H1 (cell line): ENCODE measurements around the gene FLNC. TPM values are rescaled to one million over a fixed set of nuclear protein-coding genes. Genes with fewer than 3 reads are reported as not detected.

Source experiments
- CTCF ChIA-PET: fragments of 300-600 bp; sonication (Branson Sonifier 250); formaldehyde crosslinking; loops from one replicate; lab custom pipeline; 2021; ENCODE audit not compliant: partially characterized antibody; lab: Charles Lee
- POLR2A ChIA-PET: fragments of 300-600 bp; sonication (Branson Sonifier 250); formaldehyde crosslinking; loops from one replicate; lab custom pipeline; 2021; ENCODE audit warnings: inconsistent platforms; ENCODE audit not compliant: partially characterized antibody; lab: Charles Lee
- DNase-seq, 2 experiments: peaks; one replicate each; pipeline versions ENCODE4 v3.0.0 to v3.0.0-alpha.2; 2010 to 2022; ENCODE audit warnings: low spot score in 2 of 2, low read depth in 1 of 2, mixed read lengths in 1 of 2
- FAIRE-seq: peaks from 2 replicates; lab custom pipeline; 2011; peaks lifted over from hg19 to GRCh38; lab: Jason Lieb, UNC
- H2AFZ ChIP-seq: 2 replicates; pipeline ENCODE4 v1.8.1; 2012; ENCODE audit warnings: low read length, inconsistent platforms
- H2AK5ac ChIP-seq: 2 replicates; pipeline ENCODE4 v1.6.1; 2013; ENCODE audit warnings: low read depth, low read length
- H2BK120ac ChIP-seq: replicated peaks from 2 replicates; pipeline ENCODE3; 2013; ENCODE audit warnings: low read depth, low read length, inconsistent platforms
- H2BK12ac ChIP-seq: 2 replicates; pipeline ENCODE4 v1.6.1; 2013; ENCODE audit warnings: low read depth, low read length
- H2BK15ac ChIP-seq: 2 replicates; pipeline ENCODE4 v1.6.1; 2013; ENCODE audit warnings: low read length
- H2BK20ac ChIP-seq: 2 replicates; pipeline ENCODE4 v1.6.1; 2013; ENCODE audit warnings: low read length
- H2BK5ac ChIP-seq: 2 replicates; pipeline ENCODE4 v1.6.1; 2013; ENCODE audit warnings: low read depth, low read length
- H3K14ac ChIP-seq: 2 replicates; pipeline ENCODE4 v1.6.1; 2013; ENCODE audit warnings: inconsistent platforms; ENCODE audit not compliant: insufficient read length
- H3K18ac ChIP-seq: 2 replicates; pipeline ENCODE4 v1.6.1; 2013; ENCODE audit warnings: low read length; ENCODE audit errors: extremely low read depth
- H3K23ac ChIP-seq: 2 replicates; pipeline ENCODE4 v1.6.1; 2013; ENCODE audit warnings: inconsistent platforms; ENCODE audit not compliant: insufficient read length
- H3K23me2 ChIP-seq: 2 replicates; pipeline ENCODE4 v1.6.1; 2013; ENCODE audit warnings: low read depth, low read length
- H3K27ac ChIP-seq: 2 replicates; pipeline ENCODE4 v1.6.1; 2011; ENCODE audit warnings: low read depth, low read length, inconsistent platforms
- H3K27me3 ChIP-seq, 4 experiments: replicated peaks in 1 of 4; 1 replicate in 1 of 4; 2 replicates in 3 of 4; pipeline versions ENCODE4 v1.6.1 to v1.8.1; 2011 to 2013; ENCODE audit warnings: low read length in 3 of 4, mild to moderate bottlenecking in 3 of 4, inconsistent platforms in 2 of 4, mixed read lengths in 2 of 4, moderate library complexity in 1 of 4; ENCODE audit not compliant: control insufficient read depth in 3 of 4, insufficient read depth in 3 of 4; ENCODE audit errors: extremely low read depth in 1 of 4
- H3K36me3 ChIP-seq, 4 experiments: 2 replicates each; pipeline versions ENCODE4 v1.6.1 to v1.8.1; 2011 to 2013; ENCODE audit warnings: mild to moderate bottlenecking in 4 of 4, low read length in 3 of 4, moderate library complexity in 2 of 4, control low read depth in 1 of 4, inconsistent platforms in 1 of 4; ENCODE audit not compliant: insufficient read depth in 4 of 4, control insufficient read depth in 2 of 4
- H3K4ac ChIP-seq: replicated peaks from 2 replicates; pipeline ENCODE3; 2013; ENCODE audit warnings: low read length, low read depth, mixed read lengths, inconsistent platforms; ENCODE audit not compliant: insufficient read length
- H3K4me1 ChIP-seq, 4 experiments: replicated peaks in 1 of 4; 1 replicate in 1 of 4; 2 replicates in 3 of 4; pipeline versions ENCODE4 v1.6.1 to v1.8.1; 2011 to 2013; ENCODE audit warnings: low read length in 3 of 4, inconsistent platforms in 2 of 4, mixed read lengths in 1 of 4; ENCODE audit not compliant: insufficient read depth in 4 of 4, control insufficient read depth in 3 of 4
- H3K4me2 ChIP-seq, 2 experiments: 2 replicates each; pipeline versions ENCODE4 v1.6.1 to v1.8.1; 2011 to 2013; ENCODE audit warnings: low read depth in 2 of 2, low read length in 2 of 2, control low read depth in 1 of 2, inconsistent platforms in 1 of 2, mild to moderate bottlenecking in 1 of 2; ENCODE audit not compliant: insufficient read depth in 1 of 2
- H3K4me3 ChIP-seq, 4 experiments: fragments of 200-600, 300-600 bp in 1 of 4; sonication (generic), shearing (Covaris generic), sonication (Bioruptor Twin) in 1 of 4; 2 replicates each; pipeline versions ENCODE4 v1.5.1 to v1.8.1; 2011 to 2016; ENCODE audit warnings: low read length in 4 of 4, low read depth in 3 of 4, control low read depth in 2 of 4, inconsistent platforms in 2 of 4, mild to moderate bottlenecking in 2 of 4, mixed read lengths in 1 of 4, moderate library complexity in 1 of 4; ENCODE audit not compliant: insufficient read depth in 2 of 4; ENCODE audit errors: extremely low read depth in 1 of 4
- H3K56ac ChIP-seq: replicated peaks from 2 replicates; pipeline ENCODE3; 2013; ENCODE audit warnings: low read depth, mild to moderate bottlenecking, mixed read lengths, low read length, inconsistent platforms; ENCODE audit not compliant: insufficient read length
- H3K79me1 ChIP-seq: 2 replicates; pipeline ENCODE4 v1.6.1; 2013; ENCODE audit warnings: low read depth, low read length, control low read depth
- H3K79me2 ChIP-seq, 2 experiments: 2 replicates each; pipeline versions ENCODE4 v1.6.1 to v1.8.1; 2012 to 2013; ENCODE audit warnings: low read length in 2 of 2, mild to moderate bottlenecking in 2 of 2, inconsistent platforms in 1 of 2; ENCODE audit not compliant: insufficient read depth in 2 of 2, control insufficient read depth in 1 of 2
- H3K9ac ChIP-seq, 4 experiments: replicated peaks in 1 of 4; 1 replicate in 1 of 4; 2 replicates in 3 of 4; pipeline versions ENCODE4 v1.6.1 to v1.8.1; 2011 to 2013; ENCODE audit warnings: low read depth in 3 of 4, low read length in 3 of 4, control low read depth in 2 of 4, mild to moderate bottlenecking in 2 of 4, moderate library complexity in 2 of 4, inconsistent platforms in 1 of 4; ENCODE audit errors: extremely low read depth in 1 of 4
- H3K9me3 ChIP-seq, 2 experiments: 2 replicates each; pipeline versions ENCODE4 v1.6.1 to v1.8.1; 2012 to 2013; ENCODE audit warnings: mild to moderate bottlenecking in 2 of 2, moderate library complexity in 2 of 2, control low read depth in 1 of 2, inconsistent platforms in 1 of 2, low read depth in 1 of 2, low read length in 1 of 2, mixed read lengths in 1 of 2; ENCODE audit not compliant: insufficient read depth in 2 of 2
- H4K20me1 ChIP-seq, 2 experiments: replicated peaks in 1 of 2; 2 replicates each; pipeline versions ENCODE3 to v1.8.1; 2011 to 2013; ENCODE audit warnings: inconsistent platforms in 2 of 2, low read length in 2 of 2, mild to moderate bottlenecking in 1 of 2; ENCODE audit not compliant: insufficient read depth in 2 of 2, control insufficient read depth in 1 of 2
- H4K5ac ChIP-seq: 2 replicates; pipeline ENCODE4 v1.6.1; 2013; ENCODE audit warnings: low read length, low read depth, mixed read lengths, inconsistent platforms; ENCODE audit not compliant: insufficient read length
- H4K8ac ChIP-seq: 2 replicates; pipeline ENCODE4 v1.8.0; 2013; ENCODE audit warnings: mild to moderate bottlenecking, moderate library complexity, low read length, inconsistent platforms; ENCODE audit not compliant: insufficient read depth; ENCODE audit errors: extremely low read depth
- H4K91ac ChIP-seq: replicated peaks from 2 replicates; pipeline ENCODE3; 2013; ENCODE audit warnings: low read length, mixed read lengths, inconsistent platforms; ENCODE audit not compliant: insufficient read length
- BACH1 ChIP-seq: IDR thresholded peaks from 2 replicates; pipeline ENCODE4 v1.6.1; 2012; ENCODE audit warnings: low read length, improper control_type of control experiment
- CREB1 ChIP-seq: IDR thresholded peaks from 2 replicates; pipeline ENCODE4 v1.6.1; 2012; ENCODE audit warnings: inconsistent platforms
- CTCF ChIP-seq, 3 experiments: IDR thresholded peaks; 1 replicate in 2 of 3; 2 replicates in 1 of 3; pipeline versions ENCODE4 v1.5.1 to v1.6.1; 2011; ENCODE audit warnings: low read length in 3 of 3, mild to moderate bottlenecking in 3 of 3, inconsistent platforms in 2 of 3, low read depth in 1 of 3, moderate library complexity in 1 of 3; ENCODE audit not compliant: insufficient read depth in 1 of 3; ENCODE audit errors: control extremely low read depth in 1 of 3
- PHF8 ChIP-seq: fragments of 200-600 bp; sonication (generic); conservative IDR thresholded peaks from 2 replicates; pipeline ENCODE4 v1.7.1; 2012; ENCODE audit warnings: low read depth, mild to moderate bottlenecking, inconsistent platforms, low read length, moderate library complexity
- RXRA ChIP-seq: IDR thresholded peaks from 2 replicates; pipeline ENCODE4 v1.6.1; 2011; ENCODE audit warnings: low read depth, mild to moderate bottlenecking, low read length, moderate library complexity; ENCODE audit not compliant: insufficient read depth
- TBP ChIP-seq: IDR thresholded peaks from 2 replicates; pipeline ENCODE4 v1.6.1; 2011; ENCODE audit warnings: low read depth, low read length, improper control_type of control experiment
- WGBS, 2 experiments: shearing (Covaris generic) in 1 of 2; methylation state at CpG; one replicate each; pipeline versions ENCODE4 v1.1.6 to v1.1.7; 2013 to 2015; ENCODE audit warnings: low lambda C conversion rate in 2 of 2, mixed read lengths in 2 of 2, inconsistent platforms in 1 of 2, low coverage in 1 of 2, missing lambda C conversion rate in 1 of 2; ENCODE audit not compliant: insufficient replicate concordance in 2 of 2, insufficient coverage in 1 of 2, insufficient read length in 1 of 2; ENCODE audit errors: extremely low coverage in 1 of 2, missing lambda C conversion rate in 1 of 2; 5-methylcytosine and 5-hydroxymethylcytosine counted together
- polyA plus RNA-seq, 7 experiments: library from polyadenylated mRNA; depleted of rRNA in 3 of 7; stranded (reverse) in 5 of 7; unstranded in 2 of 7; fragments of >200 nt in 5 of 7; fragments of 200-250 nt in 2 of 7; gene quantifications; 1 replicate in 5 of 7; 2 replicates in 1 of 7; 4 replicates in 1 of 7; pipeline versions ENCODE4 v1.2.1 to v1.2.3, GENCODE V29; 2011 to 2013; ENCODE audit warnings: missing spikeins in 2 of 7, mixed read lengths in 2 of 7
- total RNA-seq: library from RNA; stranded (reverse); fragmentation: NEBNext Ultra II Directional; extraction: Animal tissue kit (Norgen Biotek cat#: 25700); gene quantifications from 2 replicates; pipeline ENCODE4 v1.2.1, GENCODE V29; 2021

FLNC gene
- total and polyA plus RNA-seq, 2 of the 8 experiments (the other 6 are each of a cell fraction or from before 2014, with no cell fraction given): 1.9 to 10.7 TPM

- Histone ChIP-seq H2BK5ac (peak overlapping the region; percentile 75; the same call in 1 of the 2 replicates), H4K91ac (peak overlapping the region; percentile 52), H3K56ac (no peak overlapping the region), H2AK5ac (peak overlapping the region; percentile 72; the same call in 1 of the 2 replicates), H2AFZ (no peak overlapping the region), H3K4me2 (no peak overlapping the region), H3K27ac (no peak overlapping the region), H3K4me1 (peaks cover 0 to 10% (median 5%) of the 10 kb centered on the region in 4 experiments; a peak in 6 of 7 replicates), H3K23me2 (no peaks in the 10 kb centered on the region), H3K18ac (peak overlapping the region; percentile 60; the same call in 1 of the 2 replicates), H4K20me1 (no peaks in the 10 kb centered on the region), H4K5ac (no peak overlapping the region), H2BK20ac (peak overlapping the region; percentile 72; the same call in 1 of the 2 replicates), H3K23ac (no peak overlapping the region), H2BK120ac (no peak overlapping the region), H2BK12ac (peak overlapping the region; percentile 62; the same call in 1 of the 2 replicates), H3K79me2 (no peaks in the 10 kb centered on the region), H2BK15ac (peak overlapping the region; percentile 55; the same call in 1 of the 2 replicates), H4K8ac (no peak overlapping the region), H3K9ac (no peak overlapping the region), H3K36me3 (no peaks in the 10 kb centered on the region), H3K14ac (no peak overlapping the region), H3K79me1 (no peaks in the 10 kb centered on the region), H3K4me3 (no peak overlapping the region), H3K27me3 (no peaks in the 10 kb centered on the region; a peak in 1 of 7 replicates), H3K4ac (no peak overlapping the region), H3K9me3 (no peaks in the 10 kb centered on the region)
- DNase-seq (no peak), FAIRE-seq (no peak)
- ChIA-PET POLR2A (interaction anchor here (1.4 to 2.7 kb wide), 2 partner anchors 9 to 42 kb away, joined by 3 to 15 read pairs; no protein-coding TSS in a partner anchor), CTCF (interaction anchor here (0.7 to 11.5 kb wide), 18 partner anchors 7 to 102 kb away, joined by 3 to 148 read pairs (median 6); partner anchors contain the start of genes ATP6V1F, CALU and CCDC136)
- WGBS, 2 experiments: 95% methylated on average over 17 of the region's 17 CpGs; no CpG with 5 or more reads in 1 of the 2 experiments
- TF ChIP-seq TBP (no peak), BACH1 (no peak), RXRA (no peak), PHF8 (no peak), CREB1 (no peak), CTCF (IDR thresholded peaks at IDR 0.05; ENCODE audit: control extremely low read depth in 1 of 3, insufficient read depth in 1 of 3, low read depth in 1 of 3, low read length in 3 of 3) (no peak)
Measured at GRCh38 chr7:128841171-128841690, 11.0 kb downstream of the FLNC start.
